Hepatocyte (in vitro differentiated cells): ENCODE measurements around the gene NUP160.

ENCODE experiments used
- CTCF ChIP-seq: fragments of 200-600 bp; sonication (generic); IDR thresholded peaks from 2 replicates; pipeline ENCODE4 v1.5.1; 2016; ENCODE audit warnings: antibody characterized with exemption, mild to moderate bottlenecking; ENCODE audit not compliant: poor library complexity
- EZH2phosphoT487 ChIP-seq: fragments of 200-600 bp; sonication (generic); IDR thresholded peaks from one replicate; pipeline ENCODE4 v1.6.1; 2018; ENCODE audit warnings: antibody characterized with exemption, mild to moderate bottlenecking, low read depth, moderate library complexity; ENCODE audit not compliant: unreplicated experiment, severe bottlenecking

DNA sequence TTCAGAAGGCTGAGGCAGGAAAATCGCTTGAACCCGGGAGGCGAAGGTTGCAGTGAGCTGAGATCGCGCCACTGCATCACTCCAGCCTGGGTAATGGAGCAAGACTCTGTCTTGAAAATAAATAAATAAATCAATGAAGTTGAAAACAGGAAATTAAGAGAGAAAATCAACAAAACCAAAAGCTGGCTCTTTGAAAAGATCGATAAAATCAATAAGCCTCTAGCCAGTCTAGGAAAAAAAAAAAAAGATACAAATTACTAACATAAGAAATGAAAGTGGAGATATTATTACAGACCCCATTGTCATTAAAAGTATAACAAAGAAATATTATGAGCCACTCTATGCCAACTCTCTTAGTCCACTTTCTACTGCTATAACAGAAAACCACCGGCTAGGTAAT is 48.0 kb upstream of the NUP160 start:
- no peak for TF ChIP-seq CTCF
- no peak for TF ChIP-seq EZH2phosphoT487
